ENCODE data around the gene ATP1B2. TPM values are rescaled to one million over a fixed set of nuclear protein-coding genes. Genes with fewer than 3 reads are reported as not detected.

Gene ATP1B2
- total RNA-seq, 1 donor from 2014 or later, result 10.4 TPM

- H3K27me3 Mint-ChIP-seq (ENCODE audit: unreplicated experiment), result peaks cover 6% of the 10 kb centered on the region
- no peak overlapping the region for H3K27ac Mint-ChIP-seq (ENCODE audit: unreplicated experiment)
- no peak overlapping the region for H3K4me3 Mint-ChIP-seq (ENCODE audit: unreplicated experiment)
- no peak for DNase-seq (ENCODE audit: low spot score)
- H3K4me1 Mint-ChIP-seq (ENCODE audit: unreplicated experiment), result no peaks in the 10 kb centered on the region
- no peaks in the 10 kb centered on the region for H3K9me3 Mint-ChIP-seq (ENCODE audit: unreplicated experiment)
- H3K36me3 Mint-ChIP-seq (ENCODE audit: low read depth, unreplicated experiment), result peaks cover 8% of the 10 kb centered on the region
- no peak for TF ChIP-seq CTCF (IDR thresholded peaks at IDR 0.05; ENCODE audit: unreplicated experiment)
Measured at GRCh38 chr17:7697828-7698588, 47.3 kb downstream of the ATP1B2 start.

GRCh38 chr17:7700510-7700909, 49.8 kb downstream of the ATP1B2 start:
- Mint-ChIP-seq H3K27me3 (ENCODE audit: unreplicated experiment) (peaks cover 14% of the 10 kb centered on the region), H3K27ac (ENCODE audit: unreplicated experiment) (no peak overlapping the region), H3K4me1 (ENCODE audit: unreplicated experiment) (peaks cover 15% of the 10 kb centered on the region), H3K36me3 (ENCODE audit: low read depth, unreplicated experiment) (peaks cover 5% of the 10 kb centered on the region), H3K9me3 (ENCODE audit: unreplicated experiment) (no peaks in the 10 kb centered on the region), H3K4me3 (ENCODE audit: unreplicated experiment) (peak overlapping the region; percentile 44)
- DNase-seq (ENCODE audit: low spot score), result no peak
- no peak for TF ChIP-seq CTCF (IDR thresholded peaks at IDR 0.05; ENCODE audit: unreplicated experiment)

- DNase-seq (ENCODE audit: low spot score), result no peak
- Mint-ChIP-seq H3K9me3 (ENCODE audit: unreplicated experiment) (no peaks in the 10 kb centered on the region), H3K4me3 (ENCODE audit: unreplicated experiment) (no peak overlapping the region), H3K27ac (ENCODE audit: unreplicated experiment) (peak overlapping the region; percentile 64), H3K36me3 (ENCODE audit: low read depth, unreplicated experiment) (no peaks in the 10 kb centered on the region), H3K27me3 (ENCODE audit: unreplicated experiment) (peaks cover 17% of the 10 kb centered on the region), H3K4me1 (ENCODE audit: unreplicated experiment) (peaks cover 25% of the 10 kb centered on the region)
- no peak for TF ChIP-seq CTCF (IDR thresholded peaks at IDR 0.05; ENCODE audit: unreplicated experiment)
Measured at GRCh38 chr17:7701681-7702080, 51.0 kb downstream of the ATP1B2 start.

- no peak for TF ChIP-seq CTCF (IDR thresholded peaks at IDR 0.05; ENCODE audit: unreplicated experiment)
- H3K27ac Mint-ChIP-seq (ENCODE audit: unreplicated experiment), result peak overlapping the region; percentile 89
- H3K36me3 Mint-ChIP-seq (ENCODE audit: low read depth, unreplicated experiment), result no peaks in the 10 kb centered on the region
- H3K27me3 Mint-ChIP-seq (ENCODE audit: unreplicated experiment), result peaks cover 17% of the 10 kb centered on the region
- H3K4me3 Mint-ChIP-seq (ENCODE audit: unreplicated experiment), result peak overlapping the region; percentile 89
- H3K9me3 Mint-ChIP-seq (ENCODE audit: unreplicated experiment), result no peaks in the 10 kb centered on the region
- H3K4me1 Mint-ChIP-seq (ENCODE audit: unreplicated experiment), result peaks cover 35% of the 10 kb centered on the region
- DNase-seq (ENCODE audit: low spot score), result no peak
Measured at GRCh38 chr17:7702776-7703175, 52.0 kb downstream of the ATP1B2 start.

Data from endothelial cell (in vitro differentiated cells).